H54 (cell line): Measurements from ENCODE around the gene PALD1.

Source experiments
- DNase-seq: peaks from one replicate; pipeline ENCODE4 v3.0.0; 2011; ENCODE audit warnings: low spot score, mixed read lengths; ENCODE audit not compliant: insufficient read length
- FAIRE-seq: peaks from 3 replicates; lab custom pipeline; 2011; peaks lifted over from hg19 to GRCh38; lab: Jason Lieb, UNC
- POLR2A ChIP-seq: IDR thresholded peaks from 2 replicates; pipeline ENCODE4 v1.6.1; 2011; ENCODE audit warnings: low read depth, mild to moderate bottlenecking, low read length

The PALD1 gene

GRCh38 chr10:70584909-70585544 lies 106.5 kb downstream of the PALD1 start:
- TF ChIP-seq POLR2A: no peak
- DNase-seq (no peak), FAIRE-seq (no peak)

DNA sequence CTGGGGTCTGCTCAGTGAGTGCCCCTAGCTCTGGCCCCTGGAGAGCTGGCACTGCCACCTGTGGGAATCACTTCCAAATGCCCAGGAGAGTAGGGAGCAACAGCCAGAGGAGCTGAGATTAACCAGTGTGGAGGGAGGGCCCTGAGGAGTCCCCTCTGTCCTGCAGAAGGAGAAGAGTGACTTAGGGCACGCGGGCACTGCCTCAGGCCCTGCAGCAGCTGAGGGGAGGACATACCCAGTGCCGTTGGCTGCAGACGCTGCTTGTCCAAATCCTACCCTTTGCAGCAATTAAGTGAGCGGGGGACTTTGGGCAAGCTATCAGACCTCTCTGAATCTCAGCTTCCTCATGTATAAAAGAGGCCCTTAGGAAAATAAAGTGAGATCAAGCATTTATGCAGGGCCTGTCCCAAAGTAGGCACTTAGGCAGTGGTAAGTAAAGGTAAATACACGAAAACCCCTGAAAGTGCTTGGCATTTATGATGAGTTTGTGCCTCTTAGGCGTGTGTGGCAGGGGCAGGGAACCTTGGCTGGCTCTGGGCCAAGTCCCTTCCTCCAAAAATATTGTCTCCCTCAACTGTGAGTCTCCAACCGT lies 107.1 kb downstream of the PALD1 start:
- TF ChIP-seq POLR2A: no peak
- DNase-seq (no peak), FAIRE-seq (no peak)

GRCh38 chr10:70586348-70586930 lies 107.9 kb downstream of the PALD1 start:
- FAIRE-seq: no peak
- no peak for DNase-seq
- no peak for TF ChIP-seq POLR2A

DNA sequence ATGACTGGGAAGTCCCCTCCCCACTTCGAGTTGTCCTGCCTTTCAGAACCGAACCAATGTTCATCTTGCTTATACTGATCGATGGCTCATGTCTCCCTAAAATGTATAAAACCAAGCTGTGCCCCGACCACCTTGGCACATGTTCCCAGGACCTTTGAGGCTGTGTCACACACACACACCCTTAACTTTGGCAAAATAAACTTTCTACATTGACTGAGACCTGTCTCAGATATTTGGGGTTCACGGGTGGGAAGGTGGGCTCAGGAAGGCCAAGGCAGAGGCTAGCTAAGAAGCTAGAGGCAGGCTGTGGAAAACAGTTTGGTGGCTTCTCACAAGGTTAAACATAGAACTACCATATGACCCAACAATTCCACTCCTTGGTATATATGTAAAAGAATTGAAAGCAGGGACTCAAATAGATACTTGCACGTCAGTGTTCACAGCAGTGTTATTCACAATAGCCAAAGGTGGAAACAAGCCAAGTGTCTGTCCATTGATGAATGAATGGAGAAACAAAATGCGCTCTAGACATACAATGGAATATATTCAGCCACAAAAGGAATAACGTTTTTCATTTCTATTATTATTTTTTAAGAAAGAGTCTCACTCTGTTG lies 108.6 kb downstream of the PALD1 start:
- TF ChIP-seq POLR2A: no peak
- FAIRE-seq (no peak), DNase-seq (no peak)

GRCh38 chr10:70588255-70588654 lies 109.7 kb downstream of the PALD1 start:
- no peak for FAIRE-seq
- DNase-seq: no peak
- no peak for TF ChIP-seq POLR2A

- no peak for FAIRE-seq
- no peak for TF ChIP-seq POLR2A
- no peak for DNase-seq
Measured at GRCh38 chr10:70588859-70589570, 110.4 kb downstream of the PALD1 start.

DNA sequence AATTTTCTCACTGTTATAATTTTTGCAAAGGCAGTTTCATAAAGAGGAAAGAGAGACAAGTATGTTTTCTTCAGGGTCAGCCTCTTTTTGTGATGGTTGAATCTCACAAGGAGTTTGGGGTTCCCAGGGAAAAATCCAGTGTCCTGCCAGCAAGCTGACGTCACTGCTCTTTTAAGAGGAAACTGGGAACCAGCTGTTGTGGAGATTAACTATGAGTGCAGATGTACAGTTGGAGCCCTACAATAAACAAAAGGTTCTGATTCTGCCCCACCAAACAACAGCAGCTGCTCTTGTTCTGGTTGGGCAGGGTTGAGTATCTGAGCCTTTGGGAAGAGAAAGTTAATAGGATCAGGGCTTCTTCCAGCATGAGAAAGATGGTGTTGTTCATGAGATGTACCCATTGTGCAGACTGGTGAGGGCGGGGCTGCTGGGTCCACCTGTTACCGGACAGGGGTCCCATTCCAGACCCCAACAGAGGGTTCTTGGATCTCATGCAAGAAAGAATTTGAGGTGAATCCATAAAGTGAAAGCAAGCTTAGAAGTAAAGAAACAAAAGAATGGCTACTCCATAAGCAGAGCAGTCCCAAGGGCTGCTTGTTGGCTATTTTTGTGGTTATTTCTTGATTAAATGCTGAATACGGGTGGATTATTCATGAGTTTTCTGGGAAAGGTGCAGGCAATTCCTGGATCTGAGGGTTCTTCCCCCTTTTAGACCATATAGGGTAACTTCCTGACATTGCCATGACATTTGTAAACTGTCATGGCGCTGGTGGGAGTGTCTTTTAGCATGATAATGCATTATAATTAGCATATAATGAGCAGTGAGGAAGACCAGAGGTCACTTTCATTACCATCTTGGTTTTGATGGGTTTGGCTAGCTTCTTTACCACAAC lies 111.4 kb downstream of the PALD1 start:
- DNase-seq (no peak), FAIRE-seq (no peak)
- no peak for TF ChIP-seq POLR2A

DNA sequence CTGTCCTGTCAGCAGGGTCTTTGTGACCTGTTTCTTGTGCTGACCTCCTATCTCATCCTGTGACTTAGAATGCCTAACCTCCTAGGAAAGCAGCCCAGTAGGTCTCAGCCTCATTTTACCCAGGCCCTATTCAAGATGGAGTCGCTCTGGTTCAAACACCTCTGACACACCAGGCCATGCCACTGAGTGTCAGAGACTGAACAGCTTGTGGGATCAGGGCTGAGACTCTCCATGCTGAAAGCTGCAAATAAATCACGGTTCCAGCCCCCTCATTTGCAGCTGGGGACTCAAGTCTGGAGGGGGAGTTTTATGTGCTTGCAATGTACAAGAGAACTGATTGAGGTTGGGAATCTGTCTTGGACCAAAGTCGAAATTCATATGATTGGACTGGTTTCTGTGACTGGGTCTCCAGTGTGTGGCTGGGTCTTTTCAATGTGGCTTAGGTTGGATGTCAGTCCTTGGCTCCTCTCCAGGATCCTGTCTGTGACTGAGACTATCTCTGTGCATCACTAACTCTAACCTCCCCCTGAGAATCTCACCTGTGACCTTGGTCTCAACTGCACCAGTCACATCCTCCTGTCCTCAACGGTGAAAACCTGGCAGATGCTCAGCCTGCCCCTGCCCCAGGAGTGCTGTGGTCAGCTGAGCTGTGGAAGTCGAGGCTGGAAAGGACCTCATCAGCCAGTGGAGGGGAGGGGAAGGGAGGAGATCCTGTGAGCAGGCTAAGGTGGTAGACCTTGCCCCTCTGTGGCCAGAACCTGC lies 112.3 kb downstream of the PALD1 start:
- FAIRE-seq (no peak), DNase-seq (no peak)

DNA sequence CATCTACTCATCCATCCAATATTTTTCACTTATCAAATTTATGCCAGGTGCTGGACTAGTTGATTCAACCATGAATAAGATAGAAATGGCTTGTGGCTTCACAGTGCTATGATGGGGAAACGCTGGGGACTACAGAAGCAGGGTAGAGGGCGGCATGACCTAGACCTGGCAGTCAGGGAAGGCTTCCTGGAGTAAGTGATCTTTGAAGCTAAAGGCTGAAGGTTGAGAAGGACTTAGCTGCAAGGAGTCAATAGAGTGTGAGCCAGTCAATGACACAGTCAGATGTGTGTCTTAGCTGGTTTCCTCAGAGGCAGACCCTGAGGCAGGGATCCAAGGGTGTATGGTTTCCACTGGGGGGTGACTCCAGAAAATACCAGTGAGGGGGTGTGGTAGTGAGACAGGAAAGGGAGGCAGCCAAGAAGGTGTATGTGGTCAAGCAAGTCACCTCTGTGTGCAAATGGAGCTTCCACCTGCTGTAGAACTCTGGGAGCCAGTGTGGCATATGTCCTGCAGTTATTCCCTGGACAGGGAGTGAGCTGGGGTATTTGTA lies 113.7 kb downstream of the PALD1 start:
- DNase-seq (no peak), FAIRE-seq (no peak)
- TF ChIP-seq POLR2A: no peak

More for the DNA sequence above, 112.3 kb downstream of the PALD1 start:
- TF ChIP-seq POLR2A: no peak

- no peak for FAIRE-seq
- no peak for DNase-seq
- TF ChIP-seq POLR2A: no peak
Measured at GRCh38 chr10:70592746-70593512, 114.4 kb downstream of the PALD1 start.

DNA sequence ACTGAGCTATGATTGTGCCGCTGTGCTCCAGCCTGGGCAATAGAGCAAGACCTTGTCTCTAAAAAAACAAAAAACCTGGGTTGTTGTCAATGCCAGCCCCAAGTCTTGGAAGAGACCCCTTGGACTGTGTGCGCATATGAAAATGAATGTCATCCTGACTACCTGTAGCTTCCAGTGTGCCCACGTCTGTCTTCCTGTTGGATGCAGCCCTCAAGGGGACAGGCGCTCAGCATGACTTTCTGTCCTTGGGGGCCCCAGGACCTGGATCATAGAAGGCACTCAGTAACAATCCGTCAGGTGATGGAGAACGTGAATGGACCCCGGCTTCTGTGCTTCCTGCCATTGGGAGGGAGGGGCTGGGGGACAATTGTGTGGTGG lies 114.9 kb downstream of the PALD1 start:
- FAIRE-seq (no peak), DNase-seq (no peak)
- TF ChIP-seq POLR2A: no peak
